GM12865 (cell line): ENCODE data around the gene TAOK1.

ENCODE experiments used
- DNase-seq: peaks from one replicate; pipeline ENCODE4 v3.0.0; 2010; ENCODE audit warnings: low read depth
- H3K4me3 ChIP-seq: 2 replicates; pipeline ENCODE4 v1.5.1; 2011; ENCODE audit warnings: mild to moderate bottlenecking, low read depth, low read length, control low read depth
- TF ChIP-seq, protein P1 (sequence below): IDR thresholded peaks from 2 replicates; pipeline ENCODE4 v1.5.1; 2011; ENCODE audit warnings: low read length, control low read depth, low read depth, inconsistent platforms; ENCODE audit not compliant: insufficient read depth; ENCODE audit errors: missing control alignments

Gene TAOK1

GRCh38 chr17:29504711-29505110 lies 114.5 kb downstream of the TAOK1 start:
- no peak for DNase-seq
- H3K4me3 ChIP-seq: no peak overlapping the region
- TF ChIP-seq, protein P1, sequence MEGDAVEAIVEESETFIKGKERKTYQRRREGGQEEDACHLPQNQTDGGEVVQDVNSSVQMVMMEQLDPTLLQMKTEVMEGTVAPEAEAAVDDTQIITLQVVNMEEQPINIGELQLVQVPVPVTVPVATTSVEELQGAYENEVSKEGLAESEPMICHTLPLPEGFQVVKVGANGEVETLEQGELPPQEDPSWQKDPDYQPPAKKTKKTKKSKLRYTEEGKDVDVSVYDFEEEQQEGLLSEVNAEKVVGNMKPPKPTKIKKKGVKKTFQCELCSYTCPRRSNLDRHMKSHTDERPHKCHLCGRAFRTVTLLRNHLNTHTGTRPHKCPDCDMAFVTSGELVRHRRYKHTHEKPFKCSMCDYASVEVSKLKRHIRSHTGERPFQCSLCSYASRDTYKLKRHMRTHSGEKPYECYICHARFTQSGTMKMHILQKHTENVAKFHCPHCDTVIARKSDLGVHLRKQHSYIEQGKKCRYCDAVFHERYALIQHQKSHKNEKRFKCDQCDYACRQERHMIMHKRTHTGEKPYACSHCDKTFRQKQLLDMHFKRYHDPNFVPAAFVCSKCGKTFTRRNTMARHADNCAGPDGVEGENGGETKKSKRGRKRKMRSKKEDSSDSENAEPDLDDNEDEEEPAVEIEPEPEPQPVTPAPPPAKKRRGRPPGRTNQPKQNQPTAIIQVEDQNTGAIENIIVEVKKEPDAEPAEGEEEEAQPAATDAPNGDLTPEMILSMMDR: no peak

DNA sequence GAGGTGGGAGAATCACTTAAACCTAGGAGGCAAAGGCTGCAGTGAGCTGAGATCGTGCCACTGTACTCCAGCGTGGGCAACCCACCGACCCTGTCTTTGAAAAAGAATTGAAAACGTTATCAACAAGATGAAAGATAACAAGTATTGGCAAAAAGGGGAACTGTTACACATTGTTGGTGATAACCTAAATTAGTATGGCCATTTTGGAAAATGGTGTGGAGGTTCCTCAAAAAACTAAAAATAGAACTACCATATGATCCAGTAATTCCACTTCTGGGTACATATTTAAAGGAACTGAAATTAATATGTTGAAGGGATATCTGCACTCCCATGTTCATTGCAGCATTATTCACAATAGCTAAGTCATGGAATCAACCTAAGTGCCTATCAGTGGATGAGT lies 115.7 kb downstream of the TAOK1 start:
- no peak overlapping the region for H3K4me3 ChIP-seq
- DNase-seq: no peak
- TF ChIP-seq, protein P1: no peak

GRCh38 chr17:29510953-29511352 lies 120.8 kb downstream of the TAOK1 start:
- H3K4me3 ChIP-seq: no peak overlapping the region
- no peak for DNase-seq
- TF ChIP-seq, protein P1: no peak

DNA sequence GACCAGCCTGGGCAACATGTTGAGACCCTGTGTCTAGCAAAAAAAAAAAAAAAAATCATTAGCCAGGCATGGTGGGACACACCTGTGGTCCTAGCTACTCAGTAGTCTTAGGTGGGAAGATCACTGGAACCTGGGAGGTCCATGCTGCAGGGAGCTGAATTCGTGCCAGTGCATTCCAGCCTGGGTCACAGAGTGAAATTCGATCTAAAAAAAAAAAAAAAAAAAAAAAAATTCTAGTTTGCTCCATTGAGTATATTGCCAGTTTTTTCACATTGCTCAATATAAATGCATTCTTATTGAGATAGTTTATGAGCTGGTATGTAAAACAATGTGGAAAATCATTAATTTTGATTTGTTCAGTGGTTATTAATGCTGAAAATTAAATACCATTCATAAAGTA lies 124.6 kb downstream of the TAOK1 start:
- H3K4me3 ChIP-seq: no peak overlapping the region
- TF ChIP-seq, protein P1: no peak
- no peak for DNase-seq

DNA sequence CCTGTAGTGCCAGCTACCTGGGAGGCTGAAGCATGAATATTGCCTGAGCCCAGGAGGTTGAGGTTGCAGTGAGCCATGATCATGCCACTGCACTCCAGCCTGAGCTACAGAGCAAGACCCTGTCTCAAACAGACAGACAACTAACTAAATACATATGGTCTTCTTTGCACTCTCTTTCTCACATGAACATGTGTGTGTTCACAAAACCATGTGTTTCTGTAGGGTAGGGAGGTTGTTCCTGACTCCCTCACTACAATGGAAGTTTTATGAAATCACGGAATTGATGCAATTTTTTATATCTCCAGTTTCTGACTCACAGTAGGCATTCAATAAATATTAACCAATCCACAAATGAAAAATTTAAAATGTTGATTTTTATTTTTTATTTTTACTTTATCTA lies 128.2 kb downstream of the TAOK1 start:
- TF ChIP-seq, protein P1: no peak
- H3K4me3 ChIP-seq: no peak overlapping the region
- no peak for DNase-seq

- H3K4me3 ChIP-seq: no peak overlapping the region
Observed at GRCh38 chr17:29524692-29525091, 134.5 kb downstream of the TAOK1 start.

GRCh38 chr17:29526322-29526721 lies 136.2 kb downstream of the TAOK1 start:
- DNase-seq: no peak
- TF ChIP-seq, protein P1: no peak
- H3K4me3 ChIP-seq: no peak overlapping the region

More at GRCh38 chr17:29524692-29525091, 134.5 kb downstream of the TAOK1 start:
- DNase-seq: no peak
- TF ChIP-seq, protein P1: no peak
